ENCODE results near the gene BPIFB3. TPM values are rescaled to one million over a fixed set of nuclear protein-coding genes. Genes with fewer than 3 reads are reported as not detected.

BPIFB3 gene
- total and polyA plus RNA-seq, 2 experiments from 2014 or later, result not detected

DNA sequence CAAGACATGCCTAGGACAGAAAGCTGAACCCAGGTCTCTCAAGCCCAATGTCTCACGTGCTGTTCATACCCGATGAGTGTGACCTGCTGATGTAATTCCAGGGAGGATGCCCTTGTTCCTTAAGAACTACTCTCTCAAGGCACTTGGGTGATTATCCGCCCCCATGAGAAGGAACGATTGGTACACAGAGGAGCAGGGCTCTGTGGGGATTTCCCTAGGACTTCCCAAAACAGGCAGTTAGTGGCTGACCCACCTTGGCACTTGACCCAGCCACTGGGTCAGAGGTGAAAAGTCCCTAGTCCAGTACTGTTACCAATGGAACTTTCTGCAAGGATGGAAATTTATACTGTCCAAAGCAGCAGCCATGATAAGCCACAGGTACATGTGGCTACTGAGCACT, 31.4 kb upstream of the BPIFB3 start:
- Histone ChIP-seq H4K20me1 (ENCODE audit: insufficient read depth, poor library complexity, severe bottlenecking) (no peaks in the 10 kb centered on the region), H3K27ac (no peak overlapping the region), H3K9me3 (ENCODE audit: low read depth) (no peaks in the 10 kb centered on the region), H3K79me2 (no peaks in the 10 kb centered on the region), H3K9me2 (replicated peaks; ENCODE audit: insufficient read depth) (no peaks in the 10 kb centered on the region), H2AFZ (no peak overlapping the region), H3K4me3 (no peak overlapping the region), H3K36me3 (replicated peaks; ENCODE audit: insufficient read depth, low read depth) (no peaks in the 10 kb centered on the region), H3K4me2 (no peak overlapping the region), H3K4me1 (ENCODE audit: insufficient read depth) (no peaks in the 10 kb centered on the region), H3K27me3 (peaks cover 9% of the 10 kb centered on the region)
- 89% methylated on average over 4 of the region's 4 CpGs for WGBS (ENCODE audit: low lambda C conversion rate, missing lambda C conversion rate)
- no peak for TF ChIP-seq EZH2phosphoT487 (IDR thresholded peaks at IDR 0.05; ENCODE audit: low read depth, severe bottlenecking, unreplicated experiment)
- no peak for TF ChIP-seq EZH2 (IDR thresholded peaks at IDR 0.05; ENCODE audit: borderline replicate concordance)
- TF ChIP-seq, protein P1, sequence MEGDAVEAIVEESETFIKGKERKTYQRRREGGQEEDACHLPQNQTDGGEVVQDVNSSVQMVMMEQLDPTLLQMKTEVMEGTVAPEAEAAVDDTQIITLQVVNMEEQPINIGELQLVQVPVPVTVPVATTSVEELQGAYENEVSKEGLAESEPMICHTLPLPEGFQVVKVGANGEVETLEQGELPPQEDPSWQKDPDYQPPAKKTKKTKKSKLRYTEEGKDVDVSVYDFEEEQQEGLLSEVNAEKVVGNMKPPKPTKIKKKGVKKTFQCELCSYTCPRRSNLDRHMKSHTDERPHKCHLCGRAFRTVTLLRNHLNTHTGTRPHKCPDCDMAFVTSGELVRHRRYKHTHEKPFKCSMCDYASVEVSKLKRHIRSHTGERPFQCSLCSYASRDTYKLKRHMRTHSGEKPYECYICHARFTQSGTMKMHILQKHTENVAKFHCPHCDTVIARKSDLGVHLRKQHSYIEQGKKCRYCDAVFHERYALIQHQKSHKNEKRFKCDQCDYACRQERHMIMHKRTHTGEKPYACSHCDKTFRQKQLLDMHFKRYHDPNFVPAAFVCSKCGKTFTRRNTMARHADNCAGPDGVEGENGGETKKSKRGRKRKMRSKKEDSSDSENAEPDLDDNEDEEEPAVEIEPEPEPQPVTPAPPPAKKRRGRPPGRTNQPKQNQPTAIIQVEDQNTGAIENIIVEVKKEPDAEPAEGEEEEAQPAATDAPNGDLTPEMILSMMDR (IDR thresholded peaks at IDR 0.05; ENCODE audit: poor library complexity), result no peak
- DNase-seq (ENCODE audit: low spot score), result no peak

DNA sequence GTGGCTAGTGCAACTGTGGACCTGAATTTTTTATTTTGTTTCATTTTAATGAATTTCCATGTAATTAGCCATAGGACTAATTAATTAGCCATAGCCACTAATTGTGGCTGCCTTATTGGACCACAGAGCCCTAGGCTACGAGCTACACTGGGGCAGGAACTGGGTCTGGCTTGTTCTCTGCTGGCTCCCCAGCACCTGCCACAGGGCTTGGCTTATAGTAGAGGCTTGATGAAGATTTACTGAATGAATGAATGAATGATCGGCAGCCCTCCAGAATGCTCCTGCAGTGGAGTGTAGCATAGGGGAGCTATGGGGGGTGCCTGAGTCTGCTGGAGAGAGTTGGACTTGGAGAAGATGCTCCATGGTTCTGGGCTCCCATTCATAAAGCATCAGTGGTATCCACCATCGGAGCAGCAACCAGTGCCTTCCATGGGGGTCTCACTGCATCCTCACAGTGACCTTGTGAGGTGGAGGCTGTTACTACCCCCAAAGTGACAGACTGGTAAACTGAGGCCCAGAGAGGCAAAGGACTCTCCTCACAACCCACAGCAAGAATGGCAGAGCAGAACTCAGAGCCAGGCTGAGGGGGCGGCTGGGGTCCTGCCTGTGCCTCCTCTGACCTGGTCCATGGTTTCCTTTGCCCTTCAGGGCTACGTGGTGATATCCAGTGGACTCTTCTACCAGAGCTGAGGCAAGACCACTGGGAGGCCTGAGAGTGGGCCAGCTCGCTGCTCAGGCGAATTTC, 30.8 kb upstream of the BPIFB3 start:
- WGBS (ENCODE audit: low lambda C conversion rate, missing lambda C conversion rate), result 86% methylated on average over 7 of the region's 7 CpGs
- DNase-seq (ENCODE audit: low spot score), result no peak
- TF ChIP-seq, protein P1 (IDR thresholded peaks at IDR 0.05; ENCODE audit: poor library complexity), result no peak
- TF ChIP-seq EZH2 (IDR thresholded peaks at IDR 0.05; ENCODE audit: borderline replicate concordance) (no peak), EZH2phosphoT487 (IDR thresholded peaks at IDR 0.05; ENCODE audit: low read depth, severe bottlenecking, unreplicated experiment) (no peak)

DNA sequence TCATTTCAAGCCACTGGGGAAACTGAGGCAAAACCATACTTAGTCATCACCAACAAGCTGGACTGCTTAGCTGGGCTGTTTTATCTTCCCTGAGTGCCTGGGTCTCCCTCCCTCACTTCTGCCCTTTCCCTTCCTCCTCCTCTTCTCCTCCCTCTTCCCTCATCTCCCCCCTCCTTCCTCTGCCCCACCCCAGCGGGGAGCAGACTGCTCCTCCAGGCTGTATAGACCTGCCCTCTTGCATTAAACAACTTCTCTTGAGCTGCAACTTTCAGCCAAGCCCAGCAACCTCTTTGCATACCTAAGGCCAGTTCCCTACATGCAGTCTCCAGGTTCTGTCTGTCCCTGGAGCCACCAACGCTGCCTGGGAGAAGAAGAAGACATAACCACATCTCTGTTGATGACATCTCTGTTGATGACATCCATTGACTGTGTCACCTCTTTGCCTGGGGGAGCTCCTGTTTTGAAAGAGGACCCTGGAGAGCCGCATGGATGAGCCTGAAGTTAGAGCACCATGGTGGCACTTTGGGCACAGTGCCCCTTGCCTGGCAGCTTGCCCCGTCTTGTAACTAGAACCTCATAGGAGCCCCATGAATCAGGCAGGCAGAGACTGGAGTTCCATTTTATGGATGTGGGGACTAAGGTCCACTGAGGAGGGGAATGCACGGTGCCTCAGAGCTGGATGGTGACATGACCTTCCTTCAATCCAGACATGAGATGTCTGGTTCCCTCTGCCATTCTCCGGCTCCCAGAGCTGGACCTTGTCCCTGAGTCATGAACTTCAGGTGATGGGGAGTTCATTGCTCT, 30.1 kb upstream of the BPIFB3 start:
- 76% methylated on average over 6 of the region's 6 CpGs for WGBS (ENCODE audit: low lambda C conversion rate, missing lambda C conversion rate)
- DNase-seq (ENCODE audit: low spot score), result peak; percentile 41
- H3K27me3 ChIP-seq, result peaks cover 9% of the 10 kb centered on the region
- no peak overlapping the region for H3K4me2 ChIP-seq
- H3K4me3 ChIP-seq, result no peak overlapping the region
- TF ChIP-seq EZH2 (IDR thresholded peaks at IDR 0.05; ENCODE audit: borderline replicate concordance) (no peak), EZH2phosphoT487 (IDR thresholded peaks at IDR 0.05; ENCODE audit: low read depth, severe bottlenecking, unreplicated experiment) (no peak)
- TF ChIP-seq, protein P1 (IDR thresholded peaks at IDR 0.05; ENCODE audit: poor library complexity), result no peak
- H3K27ac ChIP-seq, result peak overlapping the region; percentile 21
- no peaks in the 10 kb centered on the region for H4K20me1 ChIP-seq (ENCODE audit: insufficient read depth, poor library complexity, severe bottlenecking)
- H3K4me1 ChIP-seq (ENCODE audit: insufficient read depth), result no peaks in the 10 kb centered on the region
- H3K9me3 ChIP-seq (ENCODE audit: low read depth), result no peaks in the 10 kb centered on the region
- no peaks in the 10 kb centered on the region for H3K36me3 ChIP-seq (replicated peaks; ENCODE audit: insufficient read depth, low read depth)
- no peaks in the 10 kb centered on the region for H3K79me2 ChIP-seq
- no peaks in the 10 kb centered on the region for H3K9me2 ChIP-seq (replicated peaks; ENCODE audit: insufficient read depth)
- no peak overlapping the region for H2AFZ ChIP-seq

More for the DNA sequence above, 30.8 kb upstream of the BPIFB3 start:
- Histone ChIP-seq H3K4me3 (no peak overlapping the region), H2AFZ (no peak overlapping the region), H3K27me3 (peaks cover 9% of the 10 kb centered on the region), H4K20me1 (ENCODE audit: insufficient read depth, poor library complexity, severe bottlenecking) (no peaks in the 10 kb centered on the region), H3K27ac (no peak overlapping the region), H3K9me2 (replicated peaks; ENCODE audit: insufficient read depth) (no peaks in the 10 kb centered on the region), H3K36me3 (replicated peaks; ENCODE audit: insufficient read depth, low read depth) (no peaks in the 10 kb centered on the region), H3K4me2 (no peak overlapping the region), H3K4me1 (ENCODE audit: insufficient read depth) (no peaks in the 10 kb centered on the region), H3K79me2 (no peaks in the 10 kb centered on the region), H3K9me3 (ENCODE audit: low read depth) (no peaks in the 10 kb centered on the region)
